ENCODE results near the gene OR10A3.

GRCh38 chr11:7896009-7896785 is 45.3 kb downstream of the OR10A3 start:
- TF ChIP-seq CTCF (IDR thresholded peaks at IDR 0.05; ENCODE audit: low read length) = no peak
- no peak for TF ChIP-seq EZH2 (optimal IDR thresholded peaks at IDR 0.05; ENCODE audit: low read depth, low read length)
- TF ChIP-seq EZH2phosphoT487 (IDR thresholded peaks at IDR 0.05; ENCODE audit: low read length) = no peak

Data from MM.1S (cell line).